T-helper 1 cell treated with Interleukin-12 subunit alpha and Interleukin-12 subunit beta and Interleukin-4 antibody, amounts not matched to agents 30 μg/mL and 1 μg/mL, for 36 hours (primary cell): ENCODE data around the gene C1QTNF1.
A peak's percentile ranks its signal among the peaks of the same experiment; 100 is the strongest.

ENCODE experiments used
- H3K27ac Mint-ChIP-seq: one replicate; pipeline ENCODE4 v1.8.0; 2021; ENCODE audit warnings: mild to moderate bottlenecking, mixed read lengths
- H3K27me3 Mint-ChIP-seq: one replicate; pipeline ENCODE4 v1.8.0; 2021; ENCODE audit warnings: low read depth, mixed read lengths
- H3K36me3 Mint-ChIP-seq: one replicate; pipeline ENCODE4 v1.8.0; 2021; ENCODE audit warnings: low read depth, mixed read lengths
- H3K4me1 Mint-ChIP-seq: one replicate; pipeline ENCODE4 v1.8.0; 2021; ENCODE audit warnings: low read depth, mixed read lengths
- H3K4me3 Mint-ChIP-seq: one replicate; pipeline ENCODE4 v1.8.0; 2021; ENCODE audit warnings: mild to moderate bottlenecking, moderate library complexity, mixed read lengths
- H3K9me3 Mint-ChIP-seq: one replicate; pipeline ENCODE4 v1.8.0; 2021; ENCODE audit warnings: mixed read lengths

The C1QTNF1 gene, protein sequence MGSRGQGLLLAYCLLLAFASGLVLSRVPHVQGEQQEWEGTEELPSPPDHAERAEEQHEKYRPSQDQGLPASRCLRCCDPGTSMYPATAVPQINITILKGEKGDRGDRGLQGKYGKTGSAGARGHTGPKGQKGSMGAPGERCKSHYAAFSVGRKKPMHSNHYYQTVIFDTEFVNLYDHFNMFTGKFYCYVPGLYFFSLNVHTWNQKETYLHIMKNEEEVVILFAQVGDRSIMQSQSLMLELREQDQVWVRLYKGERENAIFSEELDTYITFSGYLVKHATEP

DNA sequence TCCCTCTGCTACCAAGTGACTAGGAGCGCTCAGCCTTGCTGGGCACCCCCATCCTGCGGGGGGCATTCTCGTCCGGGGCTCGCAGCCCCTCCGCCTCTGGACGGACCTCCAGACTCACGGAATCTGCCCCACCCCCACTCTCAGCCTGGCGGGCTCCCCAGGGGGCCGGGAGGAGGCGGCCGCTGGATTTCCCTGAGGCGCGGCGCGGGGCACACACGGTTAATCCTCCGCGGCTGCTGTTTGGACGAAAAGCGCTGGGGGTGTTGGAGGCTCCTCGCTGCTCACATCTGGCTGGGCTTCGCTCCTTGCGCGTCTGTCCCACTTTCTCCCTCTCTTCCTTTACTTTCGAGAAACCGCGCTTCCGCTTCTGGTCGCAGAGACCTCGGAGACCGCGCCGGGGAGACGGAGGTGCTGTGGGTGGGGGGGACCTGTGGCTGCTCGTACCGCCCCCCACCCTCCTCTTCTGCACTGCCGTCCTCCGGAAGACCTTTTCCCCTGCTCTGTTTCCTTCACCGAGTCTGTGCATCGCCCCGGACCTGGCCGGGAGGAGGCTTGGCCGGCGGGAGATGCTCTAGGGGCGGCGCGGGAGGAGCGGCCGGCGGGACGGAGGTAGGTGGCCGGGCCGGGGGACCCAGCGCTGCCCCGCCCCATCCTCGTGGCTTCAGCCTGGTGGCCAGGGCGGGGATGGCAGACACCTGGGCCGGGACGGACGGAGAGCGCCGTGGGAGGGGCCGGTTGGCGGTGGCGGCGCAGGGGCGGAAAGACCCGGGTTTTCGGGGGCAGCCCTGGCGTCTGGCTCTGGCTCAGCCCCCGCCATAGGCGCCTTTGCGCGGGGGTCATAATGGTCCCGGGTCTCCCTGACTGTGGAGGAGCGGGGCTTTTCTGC lies at the start of gene C1QTNF1:
TSS of gene C1QTNF1 (plus strand) at position 284 of the 886 bp plus-strand sequence. CDS start 19,800 bp downstream, outside the sequence.
- Mint-ChIP-seq H3K4me1 (peaks cover 3% of the 10 kb centered on the region), H3K4me3 (peak within 1 kb of the TSS; percentile 79), H3K9me3 (no peaks in the 10 kb centered on the region), H3K27me3 (peaks cover 77% of the 10 kb centered on the region), H3K27ac (no peak within 1 kb of the TSS), H3K36me3 (no peaks in the 10 kb centered on the region)

DNA sequence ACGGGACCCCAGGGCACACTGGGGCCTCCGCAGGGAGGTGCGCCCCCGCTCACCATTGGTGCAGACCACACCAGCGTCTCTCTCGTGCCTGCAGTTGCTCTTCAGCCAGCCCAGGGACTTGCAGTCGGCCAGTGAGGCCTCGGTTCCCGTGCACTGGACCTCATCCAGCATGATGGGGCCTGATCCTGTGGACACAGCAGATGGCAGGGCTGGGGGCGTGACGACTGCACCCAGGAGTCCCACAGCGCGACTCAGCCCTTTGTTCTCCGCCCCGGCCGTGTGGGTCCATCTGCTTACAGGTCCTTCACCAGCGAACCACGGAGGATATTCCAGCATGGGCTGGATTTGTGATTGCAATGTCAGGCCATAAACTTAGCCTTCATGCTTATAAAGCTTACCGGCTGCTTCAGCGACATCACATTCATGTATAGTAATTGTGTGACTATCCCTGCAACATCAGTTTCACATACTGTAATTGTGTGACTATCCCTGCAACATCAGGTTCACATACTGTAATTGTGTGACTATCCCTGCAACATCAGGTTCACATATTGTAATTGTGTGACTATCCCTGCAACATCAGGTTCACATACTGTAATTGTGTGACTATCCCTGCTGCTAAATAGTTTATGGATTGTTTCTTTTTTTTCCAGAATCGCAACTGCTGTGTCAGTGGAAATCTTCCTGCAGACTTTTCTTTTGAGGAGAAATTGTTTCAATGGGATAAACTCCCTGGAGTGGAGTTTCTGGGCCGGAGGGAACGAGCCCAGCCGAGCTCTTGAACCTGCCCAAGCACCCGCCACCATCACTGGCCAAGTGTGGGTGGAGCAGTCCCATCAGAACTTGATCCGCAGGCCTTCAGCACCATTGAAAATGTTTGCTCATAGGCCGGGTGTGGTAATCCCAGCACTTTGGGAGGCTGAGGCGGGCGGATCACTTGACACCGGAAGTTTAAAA lies 49.1 kb upstream of the C1QTNF1 start:
- Mint-ChIP-seq H3K4me1 (peaks cover 22% of the 10 kb centered on the region), H3K9me3 (no peaks in the 10 kb centered on the region), H3K4me3 (no peak overlapping the region), H3K36me3 (peaks cover 23% of the 10 kb centered on the region), H3K27me3 (no peaks in the 10 kb centered on the region), H3K27ac (no peak overlapping the region)

DNA sequence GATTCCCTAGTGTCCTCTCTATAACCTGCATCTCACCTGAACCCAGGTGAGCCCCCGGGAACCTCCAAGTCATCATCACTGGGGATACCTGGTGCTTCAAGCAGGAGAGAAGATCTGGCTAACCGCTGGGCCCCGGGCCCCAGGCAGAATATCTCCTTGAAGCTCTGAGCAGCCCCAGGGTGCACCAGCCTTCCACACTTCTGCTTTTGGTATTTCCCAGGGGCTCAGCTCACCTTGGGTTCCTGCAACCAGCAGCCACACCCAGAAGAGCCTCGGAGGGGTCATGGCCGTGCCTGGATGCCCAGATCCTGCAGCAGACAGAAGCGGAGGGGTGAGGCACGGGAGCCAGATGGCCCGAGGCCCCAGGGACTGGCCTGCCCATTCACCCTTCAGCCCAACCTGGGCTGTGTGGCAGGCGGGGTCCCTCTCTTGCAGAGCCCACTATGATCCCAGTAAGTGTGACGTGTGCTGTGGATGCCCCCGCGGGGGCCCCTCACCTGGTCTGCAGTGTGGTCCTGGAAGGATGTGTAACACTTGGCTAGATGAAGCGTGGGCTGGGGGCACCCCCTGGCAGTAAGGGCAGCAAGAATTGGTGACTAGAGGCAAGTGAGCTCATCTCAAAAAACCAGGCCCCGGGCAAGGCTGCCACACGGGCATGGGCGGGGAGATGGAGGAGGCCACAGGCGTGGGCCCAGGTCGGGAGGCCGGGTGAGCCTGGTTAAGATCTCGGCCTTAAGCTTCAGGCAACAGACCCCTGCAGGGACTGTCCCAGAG lies 46.9 kb upstream of the C1QTNF1 start:
- no peaks in the 10 kb centered on the region for H3K27me3 Mint-ChIP-seq
- H3K9me3 Mint-ChIP-seq: no peaks in the 10 kb centered on the region
- H3K27ac Mint-ChIP-seq: no peak overlapping the region
- peak overlapping the region; percentile 47 for H3K4me3 Mint-ChIP-seq
- peaks cover 14% of the 10 kb centered on the region for H3K36me3 Mint-ChIP-seq
- peaks cover 17% of the 10 kb centered on the region for H3K4me1 Mint-ChIP-seq

DNA sequence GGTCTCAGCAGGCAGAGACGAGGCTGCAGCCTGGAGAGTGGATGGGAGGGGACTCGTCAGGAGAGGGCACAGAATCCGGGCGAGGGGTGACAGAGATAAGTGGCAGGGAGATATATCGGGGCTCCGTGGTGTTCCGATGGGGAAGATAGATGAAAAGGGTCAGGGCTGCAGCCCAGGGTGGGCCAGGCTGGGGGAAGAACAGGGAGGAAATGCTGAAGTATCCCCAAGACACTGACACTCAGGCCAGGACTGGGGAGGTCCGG lies 46.4 kb upstream of the C1QTNF1 start:
- Mint-ChIP-seq H3K27me3 (no peaks in the 10 kb centered on the region), H3K27ac (no peak overlapping the region), H3K9me3 (no peaks in the 10 kb centered on the region), H3K4me1 (peaks cover 15% of the 10 kb centered on the region), H3K4me3 (peak overlapping the region; percentile 27), H3K36me3 (peaks cover 11% of the 10 kb centered on the region)

DNA sequence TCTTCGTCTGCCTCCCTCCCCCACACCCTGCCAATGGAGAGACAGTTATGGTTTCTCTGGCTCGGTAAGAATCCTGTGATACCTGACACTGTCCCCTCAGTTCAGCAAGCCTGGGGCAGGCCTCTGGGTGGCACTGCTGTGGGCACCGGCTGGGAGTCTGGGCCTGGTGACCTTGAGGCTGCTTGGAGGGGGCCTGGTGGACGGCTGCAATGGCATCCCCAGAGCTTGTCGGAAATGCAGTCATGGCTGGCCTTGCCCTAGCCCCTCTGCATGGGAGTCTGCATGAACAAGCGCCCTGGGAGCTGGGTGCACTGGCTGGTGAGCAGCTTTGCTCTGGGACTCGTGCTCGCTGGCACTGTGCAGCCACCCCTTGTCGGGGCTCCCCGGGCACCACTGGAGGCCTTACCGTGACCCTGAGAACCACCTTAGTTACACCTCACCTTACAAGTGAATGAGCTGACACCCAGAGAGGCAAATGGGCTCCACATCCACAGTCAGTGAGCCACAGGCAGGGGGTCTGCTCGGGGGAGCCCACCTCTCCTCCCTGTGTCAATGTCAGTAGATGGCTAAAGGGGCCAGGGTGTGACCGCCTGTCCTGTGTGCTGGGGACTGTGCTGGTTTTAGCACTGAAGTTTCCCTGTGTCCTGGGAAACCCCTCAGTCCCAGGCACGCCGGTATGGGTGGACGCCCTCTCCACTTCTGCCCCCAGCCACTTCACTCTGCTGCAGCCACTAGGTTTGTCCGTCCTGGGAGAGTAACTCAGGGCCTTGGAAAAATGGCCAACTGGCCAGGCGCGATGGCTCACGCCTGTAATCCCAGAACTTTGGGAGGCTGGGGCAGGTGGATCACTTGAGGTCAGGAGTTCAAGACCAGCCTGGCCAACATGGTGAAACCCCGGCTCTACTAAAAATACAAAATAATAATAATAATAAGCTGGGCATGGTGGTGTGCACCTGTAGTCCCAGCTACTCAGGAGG lies 45.7 kb upstream of the C1QTNF1 start:
- peaks cover 15% of the 10 kb centered on the region for H3K4me1 Mint-ChIP-seq
- H3K4me3 Mint-ChIP-seq: peak overlapping the region; percentile 76
- peaks cover 11% of the 10 kb centered on the region for H3K36me3 Mint-ChIP-seq
- no peaks in the 10 kb centered on the region for H3K9me3 Mint-ChIP-seq
- H3K27ac Mint-ChIP-seq: no peak overlapping the region
- no peaks in the 10 kb centered on the region for H3K27me3 Mint-ChIP-seq

DNA sequence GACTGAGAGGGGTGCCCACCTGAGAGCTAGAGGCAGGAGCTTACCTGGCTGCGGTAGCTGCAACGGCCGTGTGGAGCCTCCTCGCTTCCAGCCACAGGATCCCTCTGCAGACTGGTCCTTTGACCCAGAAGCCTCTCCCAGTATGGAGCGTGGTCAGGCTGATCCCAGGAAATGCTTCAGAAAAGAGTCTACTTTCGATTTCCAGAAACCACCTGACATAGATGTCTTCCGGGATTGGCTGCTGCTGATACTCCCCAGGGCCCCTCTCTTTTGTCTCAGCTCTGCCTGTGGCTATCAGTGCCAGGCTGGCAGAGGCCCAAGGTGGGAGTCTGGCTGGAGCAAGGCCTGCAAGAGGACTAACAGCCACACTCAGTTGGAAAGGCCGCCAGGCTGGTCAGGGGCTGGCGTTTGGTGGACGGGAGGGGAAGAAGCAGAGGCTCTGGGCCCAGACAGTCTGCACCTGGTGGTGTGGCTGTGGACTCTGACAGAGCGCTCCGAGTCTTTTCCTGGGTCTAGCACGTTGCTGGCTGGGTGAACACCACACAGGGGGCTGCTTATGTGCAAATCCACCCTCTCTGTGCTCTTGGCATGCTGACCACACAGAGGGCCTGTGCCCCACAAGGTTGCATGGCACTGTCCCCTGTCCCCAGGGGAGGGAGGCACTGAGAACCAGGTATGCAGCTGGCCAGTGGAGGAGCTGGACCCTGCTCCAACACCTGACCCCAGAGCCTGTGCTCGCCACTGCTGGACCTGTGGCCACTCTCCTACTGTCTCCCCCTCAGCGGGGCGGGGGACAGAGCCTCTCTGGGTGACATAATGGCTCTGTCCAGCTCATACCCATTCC lies 44.0 kb upstream of the C1QTNF1 start, which contains the start of gene LGALS3BP:
TSS of gene LGALS3BP (minus strand) at position 144 of the 844 bp plus-strand sequence. CDS start 2,732 bp downstream, outside the sequence.
- Mint-ChIP-seq H3K4me3 (peak within 1 kb of the TSS; percentile 76), H3K9me3 (no peaks in the 10 kb centered on the region), H3K27ac (peak within 1 kb of the TSS; percentile 68), H3K27me3 (no peaks in the 10 kb centered on the region), H3K4me1 (peaks cover 15% of the 10 kb centered on the region), H3K36me3 (peaks cover 8% of the 10 kb centered on the region)

DNA sequence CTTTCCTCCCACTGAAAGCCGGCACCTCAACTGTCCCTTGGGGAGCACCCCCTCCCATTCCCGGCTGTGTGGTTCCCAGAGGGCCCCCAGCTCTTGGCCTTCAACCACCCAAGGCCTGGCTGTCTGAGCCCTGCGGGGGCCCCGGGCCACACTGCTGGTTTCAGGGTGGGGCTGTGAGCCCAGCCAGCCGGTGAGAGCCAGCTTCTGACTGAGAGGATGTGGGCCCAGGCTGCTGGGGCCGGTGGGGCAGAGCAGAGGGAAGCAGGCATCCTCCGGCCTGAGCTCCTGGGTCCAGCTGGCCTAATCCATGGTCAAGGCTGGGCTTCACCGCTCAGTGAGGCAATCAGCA lies 43.4 kb upstream of the C1QTNF1 start:
- H3K36me3 Mint-ChIP-seq: peaks cover 8% of the 10 kb centered on the region
- H3K27me3 Mint-ChIP-seq: no peaks in the 10 kb centered on the region
- H3K9me3 Mint-ChIP-seq: no peaks in the 10 kb centered on the region
- H3K4me3 Mint-ChIP-seq: no peak overlapping the region
- peaks cover 15% of the 10 kb centered on the region for H3K4me1 Mint-ChIP-seq
- no peak overlapping the region for H3K27ac Mint-ChIP-seq

DNA sequence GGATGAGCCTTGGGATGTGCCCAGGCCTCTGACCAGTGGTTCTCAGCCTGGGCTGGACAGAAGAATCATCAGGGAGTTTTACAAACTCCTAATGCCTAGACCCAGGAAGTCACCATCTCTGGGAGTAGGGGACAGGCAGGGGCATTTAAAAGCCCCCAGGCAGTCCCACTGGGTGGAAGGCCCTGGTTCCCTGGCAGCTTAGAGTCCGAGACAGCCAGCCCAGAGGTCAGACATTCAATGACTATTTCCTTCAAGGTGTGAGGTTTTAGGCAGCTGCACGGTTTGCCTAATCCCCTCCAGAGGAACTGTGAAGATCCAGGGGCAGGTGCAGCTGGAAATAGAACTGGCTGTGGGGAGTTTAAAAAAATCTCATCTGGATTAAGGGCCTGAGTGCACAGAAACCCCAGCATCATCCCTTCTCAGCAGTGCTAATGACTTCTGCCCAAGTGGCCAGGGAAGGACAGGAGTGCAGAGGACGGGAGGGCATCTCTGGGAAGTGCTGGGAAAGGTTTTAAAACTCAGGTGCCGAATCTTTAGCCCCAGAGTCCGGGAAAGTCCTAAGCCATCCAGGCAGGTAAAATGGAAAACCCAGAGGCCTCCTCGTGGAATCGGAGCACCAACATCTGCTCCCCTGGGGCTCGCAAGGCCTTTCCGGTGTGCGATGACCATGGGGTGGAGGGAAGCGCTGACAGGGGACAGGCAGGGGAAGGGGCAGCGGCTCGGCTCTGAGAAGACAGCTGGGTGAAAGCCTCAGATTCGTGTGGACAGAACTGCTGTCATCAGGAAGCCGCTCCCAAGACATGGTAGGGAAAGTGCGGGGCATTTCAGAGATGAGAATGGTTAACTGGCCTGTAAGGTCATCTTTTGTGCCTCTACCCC lies 42.7 kb upstream of the C1QTNF1 start:
- no peaks in the 10 kb centered on the region for H3K27me3 Mint-ChIP-seq
- peaks cover 19% of the 10 kb centered on the region for H3K4me1 Mint-ChIP-seq
- no peak overlapping the region for H3K27ac Mint-ChIP-seq
- H3K4me3 Mint-ChIP-seq: no peak overlapping the region
- no peaks in the 10 kb centered on the region for H3K9me3 Mint-ChIP-seq
- peaks cover 8% of the 10 kb centered on the region for H3K36me3 Mint-ChIP-seq

DNA sequence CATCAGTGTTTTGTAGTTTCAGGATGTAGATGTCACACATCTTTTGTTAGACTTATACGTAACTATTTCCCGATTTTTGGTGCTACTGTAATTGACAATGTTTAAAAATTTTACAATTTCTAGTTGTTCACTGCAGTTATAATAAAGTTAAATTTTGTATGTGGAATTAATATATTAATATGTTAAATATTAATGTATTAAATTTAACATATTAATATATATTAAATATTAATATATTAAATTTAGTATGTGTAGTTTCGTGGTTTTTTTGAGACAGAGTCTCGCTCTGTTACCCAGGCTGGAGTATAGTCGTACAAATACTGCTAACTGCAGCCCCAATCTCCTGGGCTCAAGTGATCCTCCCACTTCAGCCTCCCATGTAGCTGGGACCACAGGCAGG lies 38.6 kb upstream of the C1QTNF1 start:
- H3K27me3 Mint-ChIP-seq: no peaks in the 10 kb centered on the region
- H3K27ac Mint-ChIP-seq: no peak overlapping the region
- no peak overlapping the region for H3K4me3 Mint-ChIP-seq
- peaks cover 15% of the 10 kb centered on the region for H3K4me1 Mint-ChIP-seq
- H3K36me3 Mint-ChIP-seq: peaks cover 4% of the 10 kb centered on the region
- no peaks in the 10 kb centered on the region for H3K9me3 Mint-ChIP-seq

DNA sequence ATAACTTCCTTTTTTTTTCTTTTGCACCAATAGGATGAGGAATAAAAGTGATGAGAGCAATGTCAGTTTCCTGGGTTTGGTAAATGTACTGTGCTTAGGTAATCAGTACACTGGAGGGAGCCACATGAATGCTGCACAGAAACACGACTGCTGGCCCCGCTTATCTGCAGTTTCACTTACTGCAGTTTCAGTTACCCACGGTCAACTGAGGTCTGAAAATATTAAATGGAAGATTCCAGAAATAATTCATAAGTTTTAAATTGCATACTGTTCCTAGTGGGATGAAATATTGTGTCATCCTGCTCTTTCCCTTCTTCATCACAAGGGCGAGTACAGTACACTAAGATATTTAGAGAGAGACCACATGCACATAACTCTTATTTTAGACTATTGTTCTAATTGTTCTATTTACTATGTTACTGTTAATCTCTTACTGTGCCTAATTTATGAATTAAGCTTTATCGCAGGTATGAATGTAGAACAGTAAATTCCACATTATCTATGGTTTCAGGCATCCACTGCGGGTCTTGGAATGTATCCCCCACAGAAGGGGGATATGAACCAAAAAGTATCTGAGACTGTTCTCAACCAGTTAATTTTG lies 37.8 kb upstream of the C1QTNF1 start:
- Mint-ChIP-seq H3K27ac (no peak overlapping the region), H3K36me3 (peaks cover 8% of the 10 kb centered on the region), H3K4me3 (no peak overlapping the region), H3K27me3 (no peaks in the 10 kb centered on the region), H3K4me1 (peaks cover 15% of the 10 kb centered on the region), H3K9me3 (no peaks in the 10 kb centered on the region)

DNA sequence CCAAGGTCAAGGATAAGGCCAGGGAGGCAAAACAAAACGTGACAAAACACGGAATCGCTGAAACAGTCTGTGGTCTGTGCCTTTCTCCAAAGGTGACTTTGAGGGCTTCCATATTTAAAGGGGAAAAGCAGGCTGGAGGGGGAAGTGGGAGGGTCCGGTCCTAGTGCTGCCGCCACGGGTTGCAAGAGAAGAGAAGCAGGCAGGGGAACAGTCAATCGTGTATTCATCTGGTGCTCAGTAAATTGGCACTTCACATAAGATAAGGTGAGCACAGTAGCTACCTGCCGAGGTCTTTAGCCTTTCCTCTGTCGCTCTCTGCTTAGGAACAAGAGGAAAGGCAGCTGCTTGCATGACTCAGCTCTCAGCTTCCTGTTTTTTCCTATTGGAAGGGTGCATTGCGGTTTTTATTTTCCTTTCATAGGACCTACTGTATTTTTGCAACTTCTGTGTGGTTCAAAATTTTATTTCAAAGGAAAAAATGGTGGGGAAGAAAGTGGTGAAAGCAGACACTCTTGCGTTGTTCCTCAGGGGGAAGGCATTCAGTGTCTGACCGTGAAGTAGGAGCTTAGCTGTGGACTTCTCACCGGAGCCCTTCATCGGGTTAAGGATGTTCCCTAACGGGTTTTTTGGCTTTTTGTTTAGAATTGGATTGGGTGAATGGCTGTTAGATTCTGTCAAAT lies 37.2 kb upstream of the C1QTNF1 start:
- peaks cover 12% of the 10 kb centered on the region for H3K36me3 Mint-ChIP-seq
- no peaks in the 10 kb centered on the region for H3K9me3 Mint-ChIP-seq
- no peaks in the 10 kb centered on the region for H3K27me3 Mint-ChIP-seq
- H3K4me1 Mint-ChIP-seq: peaks cover 15% of the 10 kb centered on the region
- no peak overlapping the region for H3K27ac Mint-ChIP-seq
- no peak overlapping the region for H3K4me3 Mint-ChIP-seq
